GM06990 (cell line): Measurements from ENCODE around the gene KIFC3.

Experiments
- DNase-seq: peaks from one replicate; pipeline ENCODE4 v3.0.0-alpha.2; 2011; ENCODE audit not compliant: insufficient read length; ENCODE audit errors: extremely low read depth
- H3K27me3 ChIP-seq: replicated peaks from 2 replicates; pipeline ENCODE4 v1.6.0; 2011; ENCODE audit warnings: low read length; ENCODE audit not compliant: control insufficient read depth, insufficient read depth
- H3K36me3 ChIP-seq: 2 replicates; pipeline ENCODE4 v1.5.1; 2011; ENCODE audit warnings: low read length; ENCODE audit not compliant: control insufficient read depth, insufficient read depth
- H3K4me3 ChIP-seq: replicated peaks from 2 replicates; pipeline ENCODE4 v1.5.1; 2011; ENCODE audit warnings: low read depth, mild to moderate bottlenecking, control low read depth, low read length
- TF ChIP-seq, protein P1 (sequence below): IDR thresholded peaks from 2 replicates; pipeline ENCODE4 v1.5.1; 2011; ENCODE audit warnings: low read length, control low read depth, mild to moderate bottlenecking, inconsistent platforms; ENCODE audit not compliant: insufficient read depth, poor library complexity, severe bottlenecking

The KIFC3 gene

DNA sequence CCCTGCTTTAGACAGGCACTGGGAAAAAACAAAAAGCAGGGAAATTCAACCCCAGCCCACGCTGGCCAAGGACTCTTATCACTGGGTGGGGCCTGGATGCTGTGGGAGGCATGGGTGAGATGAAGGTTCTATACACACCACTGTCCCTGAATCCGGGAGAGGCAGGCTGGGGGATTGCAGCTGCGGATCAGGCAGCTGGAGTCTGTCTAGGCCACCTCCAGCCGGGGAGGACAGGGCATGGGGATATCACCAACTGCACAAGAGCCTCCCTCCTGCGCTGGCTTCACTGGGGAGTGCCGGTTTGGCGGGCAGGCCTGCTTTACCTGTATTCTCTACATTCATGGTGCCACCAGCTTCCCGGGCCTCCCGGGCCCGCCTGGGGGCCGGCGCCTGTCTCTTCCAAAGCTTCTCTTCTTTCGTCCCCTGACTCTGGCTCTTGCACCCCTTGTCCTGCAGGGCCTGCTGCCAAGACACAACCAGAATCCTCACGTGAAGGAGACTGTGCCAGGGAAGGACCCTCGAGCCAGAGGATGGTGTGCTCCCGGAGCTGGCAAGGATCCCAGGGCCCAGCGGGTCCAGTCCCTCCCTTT lies 13.9 kb downstream of the KIFC3 start:
- Histone ChIP-seq H3K27me3 (peaks cover 1% of the 10 kb centered on the region; the same call in 1 of the 2 replicates), H3K4me3 (no peak overlapping the region), H3K36me3 (no peaks in the 10 kb centered on the region)
- no peak for DNase-seq
- TF ChIP-seq, protein P1, sequence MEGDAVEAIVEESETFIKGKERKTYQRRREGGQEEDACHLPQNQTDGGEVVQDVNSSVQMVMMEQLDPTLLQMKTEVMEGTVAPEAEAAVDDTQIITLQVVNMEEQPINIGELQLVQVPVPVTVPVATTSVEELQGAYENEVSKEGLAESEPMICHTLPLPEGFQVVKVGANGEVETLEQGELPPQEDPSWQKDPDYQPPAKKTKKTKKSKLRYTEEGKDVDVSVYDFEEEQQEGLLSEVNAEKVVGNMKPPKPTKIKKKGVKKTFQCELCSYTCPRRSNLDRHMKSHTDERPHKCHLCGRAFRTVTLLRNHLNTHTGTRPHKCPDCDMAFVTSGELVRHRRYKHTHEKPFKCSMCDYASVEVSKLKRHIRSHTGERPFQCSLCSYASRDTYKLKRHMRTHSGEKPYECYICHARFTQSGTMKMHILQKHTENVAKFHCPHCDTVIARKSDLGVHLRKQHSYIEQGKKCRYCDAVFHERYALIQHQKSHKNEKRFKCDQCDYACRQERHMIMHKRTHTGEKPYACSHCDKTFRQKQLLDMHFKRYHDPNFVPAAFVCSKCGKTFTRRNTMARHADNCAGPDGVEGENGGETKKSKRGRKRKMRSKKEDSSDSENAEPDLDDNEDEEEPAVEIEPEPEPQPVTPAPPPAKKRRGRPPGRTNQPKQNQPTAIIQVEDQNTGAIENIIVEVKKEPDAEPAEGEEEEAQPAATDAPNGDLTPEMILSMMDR: no peak

DNA sequence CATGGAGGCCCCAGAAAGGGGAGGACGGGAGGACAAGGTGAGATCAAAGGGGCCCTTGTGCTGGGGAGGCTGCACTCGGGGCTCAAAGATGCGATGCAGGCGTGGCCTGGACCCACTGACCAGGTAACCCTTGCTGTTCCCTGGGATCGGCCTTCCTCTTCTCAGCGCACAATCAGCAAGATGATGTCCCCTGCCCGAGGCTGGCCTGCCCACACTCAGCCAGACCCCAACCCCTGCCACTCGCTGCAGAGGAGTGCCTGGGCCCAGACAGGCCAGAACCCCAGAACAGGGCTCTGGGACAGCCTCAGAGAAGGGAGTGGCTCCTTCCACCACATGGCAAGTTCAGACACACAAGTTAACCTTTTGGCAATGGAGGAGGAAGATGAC lies 14.8 kb downstream of the KIFC3 start:
- TF ChIP-seq, protein P1: no peak
- Histone ChIP-seq H3K36me3 (no peaks in the 10 kb centered on the region), H3K27me3 (peaks cover 1% of the 10 kb centered on the region; the same call in 1 of the 2 replicates), H3K4me3 (no peak overlapping the region)
- no peak for DNase-seq

DNA sequence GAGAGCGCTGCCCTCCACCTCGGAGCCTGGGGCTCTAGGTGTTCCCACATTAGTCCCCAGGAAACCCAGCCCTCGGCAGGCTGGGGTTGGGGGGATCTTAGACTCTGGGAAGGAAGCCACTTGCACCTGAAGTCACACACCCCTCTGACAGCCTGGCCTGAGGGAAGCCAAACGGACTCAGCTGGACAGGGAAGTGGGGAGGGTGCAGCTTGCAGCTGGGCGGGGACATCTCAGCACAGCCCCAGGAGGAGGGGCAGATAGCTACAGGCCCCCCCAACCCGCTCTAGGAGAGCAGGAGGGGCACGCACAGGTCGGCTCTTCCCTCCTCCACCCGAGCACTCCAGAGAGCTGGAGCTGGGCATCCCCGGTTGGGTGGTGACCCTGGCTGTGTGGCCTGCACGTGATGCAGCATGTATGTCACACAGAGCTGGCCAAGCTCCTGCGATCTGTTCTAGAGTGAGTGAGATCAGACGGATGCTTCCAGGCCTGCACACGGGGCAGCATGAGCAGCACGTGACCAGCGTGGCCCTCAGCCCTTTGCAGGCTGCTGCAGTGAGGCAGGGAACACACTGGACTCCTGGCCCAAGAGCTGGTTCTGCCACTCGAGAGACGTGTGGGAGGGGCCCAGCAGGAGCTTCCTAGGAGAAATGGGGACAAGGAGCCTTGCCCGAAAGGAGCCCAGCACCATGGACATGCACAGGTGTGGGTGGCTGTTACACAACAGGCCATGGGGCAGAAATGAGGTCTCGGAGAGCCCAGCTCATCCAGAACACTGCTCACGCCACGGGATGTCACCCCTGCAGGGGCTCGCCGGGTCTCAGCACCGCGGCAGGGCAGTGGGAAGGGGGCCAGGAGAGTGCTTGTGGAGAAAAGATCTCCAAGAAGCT lies 15.4 kb downstream of the KIFC3 start:
- Histone ChIP-seq H3K27me3 (peaks cover 1% of the 10 kb centered on the region; the same call in 1 of the 2 replicates), H3K36me3 (no peaks in the 10 kb centered on the region), H3K4me3 (no peak overlapping the region)
- DNase-seq: no peak
- TF ChIP-seq, protein P1: no peak

DNA sequence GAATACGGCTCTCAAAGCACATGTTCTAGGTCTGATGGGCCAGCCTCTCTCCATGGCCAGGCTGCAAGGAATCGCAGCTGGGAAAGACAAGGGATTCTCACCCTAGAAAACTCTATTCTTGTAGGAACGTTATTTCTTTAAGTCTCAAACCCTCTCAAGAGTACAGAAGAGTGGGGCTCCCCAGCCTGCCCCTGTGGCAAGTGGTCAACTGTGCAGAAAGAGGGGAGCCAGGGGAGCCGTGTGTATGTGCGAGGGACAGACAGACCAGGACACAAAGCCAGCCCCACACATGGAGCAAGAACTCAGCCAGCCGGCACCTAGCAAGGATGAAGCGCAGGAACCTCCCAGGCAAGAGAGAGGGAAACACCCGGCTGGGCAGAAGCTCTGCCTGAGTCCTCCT lies 16.4 kb downstream of the KIFC3 start:
- TF ChIP-seq, protein P1: no peak
- Histone ChIP-seq H3K36me3 (no peaks in the 10 kb centered on the region), H3K27me3 (no peaks in the 10 kb centered on the region; the same call in 1 of the 2 replicates), H3K4me3 (no peak overlapping the region)
- no peak for DNase-seq

DNA sequence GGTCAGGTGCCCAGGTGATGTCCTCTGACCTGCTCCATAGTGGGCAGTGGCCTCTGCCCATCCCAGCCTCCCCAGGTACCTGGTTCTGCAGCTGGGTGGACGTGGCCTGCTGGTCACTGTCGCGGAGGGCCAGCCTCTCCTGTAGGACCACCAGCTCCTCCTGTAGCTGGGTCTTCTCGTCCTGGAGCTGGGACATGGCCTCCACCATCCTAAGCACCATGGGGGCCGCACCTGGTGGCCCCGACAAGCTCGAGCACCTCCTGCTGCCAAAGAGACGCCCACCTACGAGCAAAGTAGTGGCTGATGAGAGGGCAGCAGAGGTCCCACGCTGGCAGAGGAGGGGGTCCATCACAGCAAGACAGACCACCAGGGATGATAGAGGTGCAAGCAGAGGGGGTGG lies 16.9 kb downstream of the KIFC3 start:
- H3K27me3 ChIP-seq: no peaks in the 10 kb centered on the region; the same call in 1 of the 2 replicates
- TF ChIP-seq, protein P1: no peak
- H3K36me3 ChIP-seq: no peaks in the 10 kb centered on the region
- no peak for DNase-seq
- H3K4me3 ChIP-seq: no peak overlapping the region
